SW480 (cell line): ENCODE results near the gene NR1D1.

Experiments
- DNase-seq: peaks from one replicate; pipeline ENCODE4 v3.0.0-alpha.2; 2016; ENCODE audit warnings: low spot score

The NR1D1 gene

DNA sequence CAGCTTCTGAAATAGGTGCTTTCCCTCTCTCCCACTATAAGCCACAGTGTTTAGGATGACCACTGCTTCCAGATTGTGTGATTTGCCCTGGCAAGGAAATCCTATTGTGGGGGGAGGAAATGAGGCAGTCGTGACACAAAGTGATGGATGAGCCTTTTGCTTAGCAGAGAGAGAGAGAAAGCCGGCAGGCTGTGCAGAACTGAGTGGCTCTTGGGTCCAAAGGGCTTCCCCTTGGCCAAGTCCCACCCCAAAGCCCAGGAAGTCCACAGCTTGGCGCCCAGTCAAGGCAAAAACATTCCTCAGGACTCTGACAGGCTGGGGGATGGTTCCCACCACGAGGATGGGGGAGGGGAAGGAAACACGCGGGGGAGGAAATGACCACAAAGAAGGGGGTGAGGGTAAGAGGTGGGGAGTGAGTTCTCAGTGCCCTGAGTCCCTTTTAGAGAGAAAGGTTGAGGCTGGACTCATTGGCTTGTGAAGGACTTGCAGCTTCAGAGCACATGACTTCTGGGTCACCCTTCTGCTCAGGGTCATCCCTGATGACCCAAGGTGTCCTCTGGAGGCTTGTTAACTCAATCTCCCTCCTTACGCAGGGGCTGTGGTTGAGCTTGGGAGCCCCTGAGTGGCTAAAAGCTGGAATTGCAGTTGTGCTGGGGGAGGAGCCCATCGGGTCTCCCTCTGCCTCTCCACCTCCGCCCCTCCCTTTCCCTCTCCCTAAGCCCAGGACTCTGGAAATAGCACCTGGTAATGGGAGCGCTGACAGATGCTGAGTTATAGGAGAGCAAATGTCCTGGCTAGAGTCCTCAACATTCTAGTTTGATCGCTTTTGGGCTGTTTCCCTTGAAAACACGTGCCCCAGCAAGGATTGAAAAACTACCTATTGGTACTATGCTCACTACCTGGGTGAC lies 11.1 kb upstream of the NR1D1 start:
- peak; percentile 93 for DNase-seq

DNA sequence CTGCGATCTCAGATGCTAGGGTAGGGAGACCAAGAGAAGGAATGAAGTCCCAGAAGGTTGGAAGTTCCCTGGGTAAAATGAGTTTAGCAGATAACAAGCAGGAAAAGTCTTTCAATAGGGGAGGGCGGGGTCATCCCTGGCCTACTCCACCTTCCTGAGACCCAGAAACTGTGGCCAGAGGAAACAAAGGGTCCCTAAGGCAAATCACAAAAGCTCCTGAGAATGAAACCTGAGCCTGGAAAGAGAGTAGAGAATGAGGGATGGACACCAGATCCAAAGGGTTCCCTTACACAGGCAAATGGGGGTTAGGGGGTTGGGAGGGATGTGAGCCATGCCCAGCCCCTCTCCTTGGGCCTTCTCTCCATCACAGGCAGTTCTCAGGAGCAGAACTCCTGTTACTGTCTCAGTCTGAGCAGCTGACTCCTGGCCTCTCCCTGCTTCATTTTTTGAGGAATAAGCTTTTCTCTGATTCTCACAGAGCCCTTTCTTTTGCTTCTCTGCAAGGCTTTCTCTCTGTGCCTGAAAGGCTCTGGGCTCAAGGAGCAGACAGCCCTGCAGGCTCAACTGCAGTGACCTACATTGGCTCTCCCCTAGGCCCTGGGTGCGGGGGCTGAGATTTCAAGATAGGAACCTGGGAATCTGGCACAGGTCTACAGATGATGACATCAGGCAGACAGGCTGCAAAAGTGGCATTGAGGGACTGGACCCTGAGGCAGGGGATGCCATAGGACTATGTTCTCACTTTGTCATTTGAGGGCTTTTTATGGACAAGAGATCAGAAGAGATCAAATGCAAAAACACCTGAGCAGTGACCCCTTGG lies 9.8 kb upstream of the NR1D1 start:
- no peak for DNase-seq

DNA sequence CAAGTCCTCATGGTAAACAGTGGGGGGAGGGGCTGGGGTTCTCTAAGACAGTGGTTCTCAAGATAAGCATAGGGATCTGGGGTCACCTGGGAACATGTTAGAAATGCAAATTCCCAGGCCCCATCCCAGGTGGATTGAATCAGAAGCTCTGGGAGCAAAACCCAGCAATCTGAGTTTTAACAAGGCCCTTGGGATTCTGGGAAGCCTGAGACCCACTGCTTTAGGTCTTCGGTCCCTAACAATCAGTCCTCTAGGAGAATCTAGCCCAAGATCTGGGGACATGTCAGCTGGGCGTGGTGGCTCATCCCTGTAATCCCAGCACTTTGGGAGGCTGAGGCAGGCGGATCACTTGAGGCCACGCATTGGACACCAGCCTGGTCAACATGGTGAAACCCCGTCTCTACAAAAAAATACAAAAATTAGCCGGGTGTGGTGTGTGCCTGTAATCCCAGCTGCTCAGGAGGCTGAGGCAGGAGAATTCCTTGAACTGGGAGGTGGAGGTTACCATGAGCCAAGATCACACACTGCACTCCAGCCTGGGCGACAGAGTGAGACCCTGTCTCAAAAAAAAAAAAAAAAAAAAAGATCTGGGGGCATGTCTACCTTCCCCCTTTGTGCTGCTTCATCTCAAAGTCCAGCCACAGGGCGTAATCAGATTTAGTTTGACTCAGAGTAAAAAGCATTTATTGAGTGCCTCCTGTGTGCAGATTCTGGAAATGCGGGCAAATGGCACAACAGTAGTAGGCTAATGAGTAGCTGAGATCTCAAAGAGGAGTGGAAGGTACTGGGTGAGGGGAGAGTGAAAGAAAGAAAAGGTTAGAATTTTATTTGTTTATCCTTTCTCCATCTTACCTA lies 8.8 kb upstream of the NR1D1 start:
- DNase-seq: no peak

DNA sequence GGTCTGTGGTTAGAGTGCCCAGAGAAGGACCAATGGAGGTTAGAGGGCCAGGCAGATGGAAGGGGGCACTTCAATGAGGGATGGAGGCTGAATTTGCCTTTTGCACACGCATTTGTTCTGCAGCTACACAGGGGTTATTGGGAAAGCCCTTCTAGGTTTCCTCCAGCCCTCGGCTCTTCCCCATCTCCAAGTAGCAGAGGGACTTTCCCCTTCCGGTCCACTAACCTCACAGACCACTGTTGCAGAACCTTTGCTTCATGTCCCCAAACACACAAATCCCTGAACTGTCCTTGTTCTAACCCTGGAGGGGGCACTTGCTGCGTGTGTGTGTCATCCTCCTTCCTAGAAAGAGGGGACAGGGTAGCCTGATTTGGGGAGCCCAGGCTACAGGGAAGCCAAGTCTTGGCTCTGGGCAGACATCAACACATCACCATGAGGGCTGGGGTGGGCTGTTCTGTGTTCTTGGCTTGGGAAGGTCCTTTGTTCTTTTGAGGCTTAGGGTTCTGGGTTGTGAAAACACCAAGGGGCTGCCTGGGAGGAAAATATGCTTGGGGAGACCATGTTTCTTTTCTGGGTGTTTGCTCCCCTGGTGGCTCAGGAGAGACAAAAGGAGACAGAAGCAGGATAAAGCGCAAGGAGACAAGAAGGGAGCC lies 7.3 kb upstream of the NR1D1 start:
- DNase-seq: no peak

DNA sequence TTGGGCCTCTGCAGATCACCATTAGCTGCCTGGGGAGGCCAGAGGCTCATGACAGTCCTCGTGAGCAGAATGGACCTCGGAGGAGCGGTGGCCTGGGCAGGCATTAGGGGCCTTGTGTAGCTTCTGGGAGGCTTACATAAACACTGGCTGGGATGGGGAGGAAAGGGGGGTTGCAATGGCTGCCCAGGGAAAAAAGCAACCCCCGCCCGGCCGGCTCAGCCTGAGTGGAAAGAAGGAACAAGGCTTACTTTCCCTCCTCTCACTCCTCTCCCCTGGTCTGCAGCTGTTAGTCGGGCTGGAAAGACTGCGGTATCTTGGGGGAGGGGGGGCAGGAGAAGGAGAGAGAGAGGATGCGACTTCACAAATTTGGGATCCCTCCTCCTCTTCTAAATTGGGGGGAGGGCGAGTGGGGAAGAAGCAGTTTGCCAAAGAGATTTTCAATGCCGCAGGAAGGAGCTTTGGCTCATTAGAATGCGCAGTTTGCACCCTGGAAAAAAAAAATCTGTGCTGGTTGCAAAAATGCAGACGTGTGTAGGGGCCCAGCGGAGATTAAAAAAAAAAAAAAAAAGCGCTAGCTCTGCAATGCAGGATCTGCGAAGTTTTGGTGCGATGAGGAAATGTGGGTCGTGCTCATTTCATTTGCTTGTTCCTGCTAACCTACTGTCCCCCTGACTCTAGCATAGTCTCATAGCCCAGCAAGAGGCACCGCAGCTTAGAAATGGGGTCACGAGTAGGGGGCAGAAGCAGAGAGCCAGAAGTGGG lies 6.6 kb upstream of the NR1D1 start:
- no peak for DNase-seq

DNA sequence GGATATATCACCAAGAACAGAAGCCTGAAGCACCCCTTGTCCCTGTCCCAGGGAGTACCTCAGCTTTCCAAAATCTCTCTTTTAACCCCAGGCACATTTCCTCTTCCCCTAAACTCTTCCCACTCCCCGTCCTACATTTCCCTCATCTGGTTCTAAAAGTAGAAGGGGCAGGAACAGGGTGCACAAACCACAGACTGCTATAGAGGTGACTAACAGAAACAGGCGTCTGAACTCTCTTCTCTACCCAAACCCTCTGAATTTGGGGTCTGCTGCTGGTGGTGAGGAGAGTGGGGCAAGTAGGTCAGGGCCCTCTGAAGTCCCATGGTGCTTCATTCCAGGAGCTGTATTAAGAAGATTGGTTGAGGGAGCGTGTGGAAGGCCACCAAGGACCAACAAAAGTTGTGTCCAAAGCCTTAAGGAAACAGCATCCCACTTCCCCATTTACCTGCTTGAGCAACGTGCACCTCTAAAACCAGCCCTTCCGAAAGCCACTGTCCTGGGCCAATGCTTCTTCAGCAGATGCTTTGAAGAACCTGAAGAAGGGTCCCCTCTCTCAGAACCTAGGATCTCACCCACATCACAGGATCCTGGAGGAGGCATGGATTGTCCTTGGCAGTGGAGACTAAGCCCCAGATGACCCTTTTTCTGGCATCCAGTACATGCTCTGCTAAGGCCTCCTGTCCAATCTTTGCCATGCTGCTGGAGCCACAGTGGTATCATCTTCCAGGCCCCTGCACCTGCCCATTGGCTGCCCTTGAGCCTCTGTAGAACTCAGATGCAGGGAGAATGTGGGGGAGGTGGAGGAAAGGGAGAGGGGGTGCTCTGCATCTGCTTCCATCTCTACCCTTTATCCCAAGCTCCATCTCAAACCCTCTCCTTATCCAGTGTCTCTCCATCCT lies 5.7 kb upstream of the NR1D1 start:
- no peak for DNase-seq

DNA sequence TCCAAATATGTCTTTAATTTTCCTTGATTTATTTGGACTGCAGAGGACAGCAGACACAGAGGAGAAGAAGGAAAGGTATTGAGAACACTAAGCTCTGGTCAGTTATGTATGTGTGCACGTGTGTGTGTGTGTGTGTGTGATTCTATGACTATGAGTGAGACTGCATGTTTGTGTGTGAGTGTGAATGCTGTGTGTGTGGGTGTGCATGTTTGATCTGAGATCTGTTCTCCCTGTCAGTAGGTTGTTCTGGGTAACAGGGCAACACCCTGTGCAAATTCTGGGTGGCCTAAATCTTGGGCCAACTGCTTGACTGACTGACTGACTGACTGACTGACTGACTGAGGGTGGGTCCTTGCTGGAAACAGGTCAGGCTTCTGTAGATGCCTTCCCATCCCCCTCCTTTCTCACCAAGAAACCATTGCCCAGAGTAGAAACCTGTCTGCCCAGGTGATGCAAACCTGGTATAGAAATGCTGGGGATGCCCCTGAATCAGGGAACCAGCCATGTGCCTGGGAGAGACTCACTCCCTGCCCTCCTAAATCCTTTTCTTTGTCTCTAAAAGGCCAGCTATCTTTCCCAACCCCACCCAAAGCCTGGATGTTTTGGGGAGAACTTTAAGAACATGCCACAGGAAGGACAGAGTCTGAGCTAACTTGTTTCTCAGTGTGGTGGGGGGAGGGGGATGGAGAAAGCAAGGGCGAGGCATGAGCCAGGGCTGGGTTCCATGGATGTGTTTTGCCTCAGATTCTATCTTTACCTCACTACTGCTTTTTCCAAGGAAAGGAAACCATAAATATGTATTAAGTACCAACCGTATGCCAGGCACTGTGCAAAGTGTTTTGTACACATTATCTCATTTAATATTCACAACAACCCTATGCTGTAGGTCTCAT lies 4.5 kb upstream of the NR1D1 start:
- no peak for DNase-seq

DNA sequence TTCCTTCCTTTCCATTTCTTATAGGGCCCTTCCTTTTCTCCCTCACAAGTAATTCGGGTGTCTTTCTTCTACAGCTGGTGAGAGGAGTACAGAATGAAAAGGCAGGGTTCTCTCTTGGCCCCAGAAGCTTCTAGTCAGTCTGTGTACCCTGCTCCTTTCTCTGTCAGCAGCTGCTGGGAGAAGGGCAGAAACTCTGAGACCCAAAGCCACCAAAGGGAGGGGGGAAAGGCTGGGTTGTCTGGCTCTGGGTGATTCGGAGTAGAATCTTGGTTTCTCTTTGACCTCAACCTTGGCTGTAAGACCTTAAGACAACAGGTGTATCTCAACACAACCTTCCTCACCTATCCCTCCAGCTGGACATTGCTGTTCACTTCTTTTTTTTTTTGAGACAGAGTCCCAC lies 3.3 kb upstream of the NR1D1 start:
- no peak for DNase-seq

DNA sequence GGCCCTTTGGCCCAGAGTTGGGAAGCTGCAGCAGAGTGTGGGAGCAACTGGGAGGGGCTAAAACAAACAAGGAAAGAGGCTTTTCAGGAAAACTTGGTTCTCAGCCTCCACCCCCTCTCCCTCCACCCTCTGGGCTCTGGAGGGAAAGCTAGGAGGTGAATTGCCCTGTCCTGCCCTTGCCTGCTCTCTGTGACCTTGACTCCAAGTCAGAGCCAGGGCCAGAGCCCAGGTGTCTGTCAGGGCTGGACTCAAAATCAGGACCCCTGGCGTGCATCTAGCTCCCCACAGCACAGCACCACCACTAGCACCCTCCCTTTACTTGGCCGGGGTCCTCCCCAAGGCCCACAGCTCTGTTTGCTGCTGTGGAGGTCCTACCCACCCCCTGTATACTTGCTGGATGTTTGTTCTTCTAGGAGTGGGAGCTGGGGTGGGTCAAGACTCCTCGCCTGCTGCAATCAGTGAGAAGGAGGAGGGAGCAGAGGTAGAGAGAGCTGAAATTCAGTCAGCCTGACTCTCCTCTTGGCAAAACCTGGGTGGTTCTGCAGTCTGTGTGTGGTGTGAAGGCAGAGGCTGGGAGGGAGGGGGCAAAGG lies 2.8 kb upstream of the NR1D1 start:
- DNase-seq: no peak

DNA sequence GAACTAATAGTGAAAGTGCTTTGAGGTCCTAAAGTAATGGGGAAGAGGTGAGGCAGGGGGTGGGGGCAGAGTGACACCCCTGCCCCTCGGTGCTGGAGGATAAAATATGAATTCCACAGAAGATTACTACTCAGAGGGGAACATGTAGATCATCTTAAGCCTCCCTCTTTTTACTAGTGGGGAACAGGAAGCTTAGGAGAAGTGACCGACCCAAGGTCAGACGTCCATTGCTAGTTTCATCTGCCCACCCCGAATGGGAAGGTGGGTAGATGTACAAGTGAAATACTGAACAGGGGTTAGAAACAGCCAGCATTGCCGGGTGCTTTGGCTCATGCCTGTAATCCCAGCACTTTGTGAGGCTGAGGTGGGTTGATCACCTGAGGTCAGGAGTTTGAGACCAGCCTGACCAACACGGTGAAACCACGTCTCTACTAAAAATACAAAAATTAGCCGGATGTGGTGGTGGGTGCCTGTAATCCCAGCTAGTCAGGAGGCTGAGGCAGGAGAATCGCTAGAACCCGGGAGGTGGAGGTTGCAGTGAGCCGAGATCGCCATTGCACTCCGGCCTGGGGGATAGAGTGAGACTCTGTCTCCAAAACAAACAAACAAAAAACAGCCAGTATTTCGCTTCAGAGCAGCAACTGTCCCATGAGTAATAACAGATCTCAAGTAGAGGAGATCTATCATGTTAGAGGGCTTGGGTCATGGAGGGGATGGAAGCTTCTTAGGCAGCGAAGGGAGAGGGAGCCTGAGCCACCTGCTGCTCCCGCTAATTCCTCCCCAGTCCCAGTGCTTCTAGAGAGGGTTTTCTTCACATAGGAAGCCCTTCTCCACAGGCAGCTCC lies 1.2 kb upstream of the NR1D1 start:
- DNase-seq: no peak

DNA sequence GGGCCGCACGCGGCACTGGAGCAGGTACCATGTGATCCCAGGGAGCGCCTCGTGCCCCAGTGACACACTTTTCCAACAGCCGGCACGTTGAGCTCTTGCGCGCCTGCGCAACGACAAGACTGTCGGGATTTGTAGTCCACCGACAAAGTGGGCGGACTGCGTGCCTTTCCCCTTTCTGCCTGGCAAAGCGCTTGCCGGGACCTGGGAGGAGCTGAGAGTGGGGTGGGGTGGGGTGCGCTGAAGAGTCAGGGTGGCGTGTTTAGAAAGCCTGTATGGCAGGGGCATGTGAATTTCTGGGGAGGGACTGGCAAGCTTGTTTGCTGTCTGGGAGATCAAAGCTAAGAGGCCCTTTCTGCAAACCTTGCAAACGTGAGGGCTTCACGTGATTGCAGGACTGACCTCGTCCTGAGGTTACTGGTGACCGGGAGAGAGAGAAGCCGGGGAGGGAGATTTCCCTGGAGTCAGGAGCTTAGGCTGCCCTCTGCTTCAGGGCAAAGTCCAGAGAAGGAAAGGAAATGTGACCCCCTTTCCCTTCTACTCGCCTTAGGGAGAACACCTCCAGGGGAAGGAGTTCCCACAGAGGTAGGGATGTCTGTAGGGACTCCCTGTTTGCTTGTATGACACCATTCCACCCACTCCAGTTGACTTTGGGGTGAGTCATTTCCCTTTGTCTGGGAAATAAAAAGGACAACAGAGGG lies 429 bp upstream of the NR1D1 start:
- peak; percentile 98 for DNase-seq

DNA sequence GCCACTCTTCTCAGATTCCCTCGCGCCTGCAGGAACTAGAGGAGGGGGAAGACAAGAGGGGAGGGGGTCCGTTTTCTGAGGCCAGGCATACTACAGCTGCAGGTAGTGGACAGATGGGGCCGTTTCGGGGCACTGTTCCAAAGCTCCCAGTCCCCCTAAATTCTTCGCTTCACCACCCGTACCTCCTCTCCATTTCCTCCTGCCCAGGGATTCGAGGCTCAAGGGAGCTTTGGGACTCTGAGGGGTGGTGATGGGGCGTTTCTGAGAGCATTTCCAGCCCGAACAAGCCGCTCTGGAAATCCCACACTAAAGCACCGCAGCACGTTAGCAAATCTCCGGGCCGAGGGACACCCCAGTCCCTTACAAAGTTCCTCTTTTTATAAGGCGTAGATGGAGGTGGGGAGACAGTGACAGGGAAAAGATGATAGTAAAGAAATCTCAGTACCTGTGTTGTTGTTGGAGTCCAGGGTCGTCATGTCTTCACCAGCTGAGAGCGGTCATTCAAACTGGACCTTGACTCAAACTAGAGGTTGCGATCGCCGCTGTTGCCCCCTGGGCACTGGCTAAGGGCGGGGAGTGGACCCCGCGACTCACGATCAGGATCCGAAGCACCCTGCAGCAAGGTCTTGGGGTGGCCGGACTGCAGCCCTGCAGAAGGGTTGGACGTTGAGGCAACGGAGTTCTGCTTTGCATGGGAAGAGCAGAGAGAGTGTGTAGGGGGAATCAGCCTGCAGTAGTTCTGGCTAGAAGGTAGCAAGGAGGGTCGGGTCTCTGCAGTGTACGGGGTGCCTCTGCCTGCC lies 570 bp downstream of the NR1D1 start:
- DNase-seq: no peak

DNA sequence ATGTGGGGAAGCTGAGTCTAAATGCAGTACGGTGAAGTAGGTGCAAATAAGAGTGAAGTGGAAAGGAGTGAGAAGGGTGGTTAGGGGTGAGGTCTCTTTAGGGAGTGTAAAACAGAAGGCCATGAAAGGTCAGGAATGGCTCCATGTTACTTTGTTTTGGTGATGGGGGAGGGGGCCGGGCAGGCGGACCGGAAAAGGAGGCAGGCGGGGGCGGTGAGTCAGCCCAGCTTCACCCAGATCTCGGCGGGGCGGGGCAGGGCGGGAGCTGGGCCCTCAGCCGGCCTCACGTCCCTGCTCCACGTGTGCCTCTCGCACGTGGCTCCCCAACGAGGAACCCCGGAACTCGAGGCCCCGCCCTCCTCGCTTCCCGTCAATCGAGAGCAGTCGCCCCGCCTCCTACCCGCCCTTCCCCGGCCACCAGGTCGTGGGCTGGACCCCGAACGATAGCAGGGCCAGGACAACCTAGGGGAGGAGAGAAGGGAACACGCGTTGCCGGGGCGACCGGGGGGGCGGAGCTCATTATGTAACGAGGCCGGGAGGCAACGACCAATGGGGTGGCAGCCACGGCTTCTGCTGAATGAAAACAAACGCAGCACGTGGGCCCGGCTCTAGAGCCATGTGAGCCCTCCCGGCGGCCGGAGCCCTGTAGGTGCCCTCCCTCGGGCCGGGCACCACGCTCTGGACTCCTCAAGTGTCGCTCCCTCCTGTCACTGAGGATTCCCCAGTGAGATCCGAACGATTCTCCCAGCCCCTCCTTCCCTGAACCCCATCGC lies 1.4 kb downstream of the NR1D1 start:
- DNase-seq: peak; percentile 99

DNA sequence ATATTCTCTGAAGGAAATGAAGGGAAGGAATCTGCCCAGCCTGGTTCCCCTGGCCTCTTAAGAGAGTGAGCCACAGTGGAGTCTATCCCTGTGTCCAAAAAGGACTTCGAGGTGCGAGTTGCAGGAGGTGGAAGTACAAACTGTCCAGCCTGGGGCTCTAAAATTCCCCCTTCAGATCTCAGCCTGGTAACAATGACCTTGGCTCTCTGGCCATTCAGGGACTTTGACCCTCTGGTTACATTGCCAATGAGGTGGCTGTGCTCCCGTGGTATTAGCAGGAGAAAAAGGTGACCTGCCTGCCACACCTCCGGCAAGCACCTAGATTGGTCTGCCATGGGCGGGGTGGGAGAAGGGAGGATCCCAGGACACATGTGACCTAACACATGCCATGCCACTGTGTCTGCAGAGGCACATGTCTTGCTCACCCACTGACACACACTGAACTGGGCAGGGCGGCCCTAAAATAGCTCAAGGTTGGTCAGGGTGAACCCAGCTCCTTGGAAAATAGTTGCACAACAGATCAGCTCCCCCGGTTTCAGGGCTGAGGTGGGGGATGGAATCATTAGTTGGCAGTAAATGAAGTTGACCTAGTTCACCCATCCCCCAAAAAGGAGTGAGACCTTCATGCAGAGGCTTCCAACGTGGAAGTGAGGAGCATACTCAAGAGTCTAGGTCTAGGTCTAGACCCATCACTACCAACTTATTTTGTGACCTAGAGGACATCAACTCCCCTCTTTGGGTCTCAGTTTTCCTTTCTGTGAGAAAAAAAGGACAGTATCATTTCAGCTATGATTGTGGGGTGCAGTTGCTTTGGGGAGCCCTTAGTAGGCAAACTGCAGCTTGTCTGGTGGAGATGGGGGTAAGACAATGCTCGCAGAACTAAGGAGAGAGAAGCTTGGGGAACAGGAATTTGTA lies 2.2 kb downstream of the NR1D1 start:
- peak; percentile 89 for DNase-seq
